Activated CD4-positive, CD25-positive, alpha-beta regulatory T cell treated with anti-CD3 and anti-CD28 coated beads, Interleukin-2, amount 50 U/mL, for 24 hours (primary cell): Measurements from ENCODE around the gene PRDM1.

Source experiments
- ATAC-seq, 2 donors: fragments of 150-1000 bp; cut with Tn5 transposase; one replicate each; pipeline ENCODE4 v1.10.0; 2021; ENCODE audit warnings: mild to moderate bottlenecking in 1 of 2, moderate library complexity in 1 of 2

Gene PRDM1

DNA sequence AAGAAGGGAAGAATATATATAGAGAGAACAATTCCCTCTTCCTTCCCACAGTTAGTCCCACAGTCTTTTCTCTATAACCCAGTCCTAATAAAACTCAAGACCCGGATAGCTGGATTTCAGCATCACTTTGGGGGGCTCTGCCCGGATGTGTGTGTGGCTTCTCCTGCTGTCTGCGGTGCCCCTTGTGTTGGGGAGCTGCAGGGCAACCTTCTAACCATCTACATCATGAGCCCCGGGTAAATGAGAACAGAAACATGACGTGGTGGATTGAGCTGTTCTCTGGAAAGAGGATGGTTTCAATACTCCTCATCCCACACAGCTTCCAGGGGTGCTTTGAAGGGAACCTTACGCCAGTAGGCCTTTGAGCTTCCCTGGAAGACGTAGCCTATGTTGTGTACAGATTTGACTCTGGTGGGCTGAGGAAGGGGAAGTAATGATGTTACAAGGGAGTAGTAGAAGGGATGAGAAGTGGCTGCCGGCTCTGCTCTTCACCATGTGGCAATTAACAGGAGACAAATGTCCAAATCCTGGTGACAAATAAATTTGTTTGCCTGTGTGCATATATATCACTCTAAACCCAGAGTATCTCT, 13.5 kb upstream of the PRDM1 start:
- ATAC-seq = no peak

DNA sequence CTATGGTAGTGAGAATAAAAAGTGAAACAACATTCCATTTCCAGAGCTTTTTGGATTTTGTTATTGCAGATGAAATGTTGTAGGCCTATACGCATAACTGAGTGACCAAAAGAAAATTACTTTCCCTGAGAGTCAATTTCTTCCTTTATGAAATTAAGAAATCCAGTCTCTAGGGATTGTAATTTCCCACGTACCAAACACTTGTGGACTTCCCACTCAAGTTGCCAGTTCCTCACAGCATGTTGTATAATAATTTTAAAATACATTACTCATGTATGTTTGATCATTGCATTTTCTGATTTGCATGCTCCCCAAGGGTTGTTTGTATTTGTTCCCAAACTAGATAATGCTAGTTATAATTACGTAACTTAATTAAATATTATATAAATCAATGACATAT, 12.0 kb upstream of the PRDM1 start:
- no peak for ATAC-seq

GRCh38 chr6:106076139-106076538, 10.0 kb upstream of the PRDM1 start:
- ATAC-seq = no peak

GRCh38 chr6:106077170-106077569, 9.0 kb upstream of the PRDM1 start:
- ATAC-seq = peak in 1 of 2 donors; percentile 32

DNA sequence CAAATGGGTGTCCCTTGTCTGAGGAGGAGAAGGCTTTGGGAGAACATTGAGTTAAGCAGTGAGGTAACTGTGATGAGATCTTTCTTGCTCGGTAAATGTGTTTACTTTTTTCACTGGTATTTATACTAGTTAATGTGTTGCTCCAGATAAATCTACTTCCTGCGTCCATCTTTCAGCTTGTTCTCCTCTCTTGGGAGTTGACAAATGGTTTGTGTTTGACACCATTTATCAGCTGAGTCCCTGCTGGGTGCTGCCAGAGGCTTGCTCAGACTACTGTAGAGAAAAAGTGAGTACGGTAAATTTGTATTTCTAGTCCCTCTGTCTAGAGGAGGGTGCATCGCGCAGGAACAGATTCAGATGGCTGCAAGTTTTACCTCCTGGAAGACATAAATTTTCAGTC, 8.3 kb upstream of the PRDM1 start:
- ATAC-seq = no peak

DNA sequence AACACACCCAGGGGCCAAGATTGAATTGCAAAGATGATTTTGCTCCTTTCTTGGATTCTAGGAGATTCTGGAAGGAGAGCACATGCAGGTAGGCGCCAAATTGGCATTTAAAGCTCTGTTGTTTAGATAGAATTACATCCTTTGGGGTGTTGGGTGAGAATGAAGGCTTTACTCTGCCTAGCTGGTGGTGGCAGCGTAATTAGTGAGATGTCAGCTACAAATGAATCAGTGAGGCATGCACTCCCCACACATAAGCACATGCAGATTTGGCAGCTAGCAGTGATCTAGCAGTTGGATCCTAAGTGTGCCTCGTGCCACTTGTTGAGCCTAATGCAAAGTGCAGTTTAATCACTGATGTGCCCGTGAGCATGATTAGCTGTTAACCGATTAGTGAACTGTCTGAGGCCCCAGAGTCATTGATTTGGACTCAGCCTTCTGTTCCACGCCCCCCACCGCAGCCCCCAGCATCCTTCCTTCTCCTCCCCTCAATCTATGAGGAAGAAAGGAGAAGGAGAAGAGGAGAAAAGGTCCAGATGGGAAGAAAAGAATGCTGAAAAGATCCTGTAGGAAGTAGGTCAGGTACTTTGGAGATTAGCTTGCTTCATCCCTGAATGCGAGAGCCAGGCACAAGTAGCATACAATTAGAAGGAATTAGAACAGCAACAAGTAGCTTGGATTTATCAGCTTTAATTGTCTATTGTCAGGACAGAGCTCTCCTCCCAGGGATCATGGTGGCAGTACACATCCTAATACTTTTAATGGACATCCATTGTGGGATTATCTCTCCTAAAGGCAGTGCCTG, 6.0 kb upstream of the PRDM1 start:
- ATAC-seq = no peak

- ATAC-seq = no peak
Observed at GRCh38 chr6:106080763-106081095, 5.4 kb upstream of the PRDM1 start.

- no peak for ATAC-seq
Observed at GRCh38 chr6:106081715-106082114, 4.4 kb upstream of the PRDM1 start.

DNA sequence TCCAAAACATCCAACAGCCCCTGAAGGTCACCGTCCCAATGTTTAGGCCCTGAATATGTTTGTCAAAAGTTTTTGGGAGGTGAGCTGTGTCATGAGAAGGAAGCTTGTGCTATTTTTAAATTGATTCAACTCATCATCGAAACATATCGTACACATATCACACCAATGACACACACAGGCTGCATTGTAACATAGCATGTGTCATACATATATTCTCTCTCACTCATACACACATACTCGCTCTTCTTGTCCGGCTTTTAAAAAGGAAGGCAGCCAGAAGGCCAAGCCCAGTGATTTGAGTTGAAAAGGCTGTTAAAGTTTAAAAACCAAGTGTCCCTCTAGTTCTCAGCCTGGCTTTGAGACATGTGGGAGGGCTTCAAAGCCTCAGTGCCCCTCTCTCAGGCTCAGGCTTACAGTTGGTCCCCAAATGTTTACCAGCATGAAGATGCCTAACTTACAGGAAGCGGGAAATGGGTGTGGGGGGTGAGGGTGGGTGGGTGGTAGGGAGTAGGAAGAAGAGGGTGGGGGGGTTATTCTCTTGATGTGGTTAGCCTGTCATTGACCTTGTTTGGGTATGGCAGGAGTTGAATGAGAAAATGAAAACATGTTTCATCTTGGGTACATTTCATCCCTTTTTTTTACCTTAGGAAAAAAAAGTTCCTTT, 3.3 kb upstream of the PRDM1 start:
- peak; percentile 55 to 59 for ATAC-seq

- ATAC-seq = peak; percentile 51 to 52
Observed at GRCh38 chr6:106083618-106084017, 2.5 kb upstream of the PRDM1 start.

GRCh38 chr6:106084106-106084988, 1.8 kb upstream of the PRDM1 start:
- ATAC-seq = peak; percentile 58 to 59

DNA sequence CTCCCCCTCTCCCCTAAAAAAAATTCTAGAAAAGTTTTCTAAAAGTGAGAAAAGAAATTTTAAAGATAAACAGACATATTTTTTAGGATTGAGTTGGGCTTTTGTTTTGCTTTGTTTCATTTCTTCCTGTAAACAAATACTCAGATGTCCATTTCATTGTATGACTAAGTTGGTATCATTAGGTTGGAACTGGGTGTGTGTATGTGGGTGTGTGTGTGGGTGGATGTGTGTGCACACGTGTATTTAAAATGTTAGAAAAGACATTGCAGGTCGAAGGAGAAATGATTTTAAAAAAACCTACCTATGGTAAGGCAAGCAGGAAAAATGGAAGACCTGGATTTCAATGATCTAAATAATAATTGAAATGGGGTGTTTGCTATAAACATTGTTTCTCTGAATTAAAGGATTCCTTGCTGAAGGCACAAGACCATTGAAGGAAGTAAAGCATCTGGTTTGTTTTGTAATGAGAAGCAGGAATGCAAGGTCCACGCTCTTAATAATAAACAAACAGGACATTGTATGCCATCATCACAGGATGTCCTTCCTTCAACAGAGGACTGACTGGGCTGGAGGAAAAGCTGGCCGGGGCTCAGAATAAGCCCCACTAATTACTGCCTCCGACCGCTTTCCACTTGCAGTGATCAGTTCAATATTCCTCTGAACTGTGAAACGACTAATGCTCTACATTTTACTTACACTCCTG, 996 bp upstream of the PRDM1 start:
- ATAC-seq = no peak

DNA sequence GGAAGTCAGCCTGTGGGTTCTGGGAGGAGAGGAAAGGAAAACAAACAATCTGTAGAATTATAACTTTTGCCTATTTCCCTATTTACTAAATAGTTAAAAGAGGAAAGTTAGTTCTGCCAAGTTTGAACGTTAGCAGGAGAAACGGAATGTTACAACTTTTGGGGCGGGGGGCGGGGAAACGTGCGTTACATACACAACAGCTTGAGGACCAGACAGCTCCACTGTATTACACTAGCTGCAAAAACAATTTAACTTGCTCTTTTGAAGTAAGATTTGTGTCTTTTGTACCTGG, 498 bp upstream of the PRDM1 start:
- no peak for ATAC-seq

GRCh38 chr6:106086814-106087175, 659 bp downstream of the PRDM1 start:
- ATAC-seq = no peak

DNA sequence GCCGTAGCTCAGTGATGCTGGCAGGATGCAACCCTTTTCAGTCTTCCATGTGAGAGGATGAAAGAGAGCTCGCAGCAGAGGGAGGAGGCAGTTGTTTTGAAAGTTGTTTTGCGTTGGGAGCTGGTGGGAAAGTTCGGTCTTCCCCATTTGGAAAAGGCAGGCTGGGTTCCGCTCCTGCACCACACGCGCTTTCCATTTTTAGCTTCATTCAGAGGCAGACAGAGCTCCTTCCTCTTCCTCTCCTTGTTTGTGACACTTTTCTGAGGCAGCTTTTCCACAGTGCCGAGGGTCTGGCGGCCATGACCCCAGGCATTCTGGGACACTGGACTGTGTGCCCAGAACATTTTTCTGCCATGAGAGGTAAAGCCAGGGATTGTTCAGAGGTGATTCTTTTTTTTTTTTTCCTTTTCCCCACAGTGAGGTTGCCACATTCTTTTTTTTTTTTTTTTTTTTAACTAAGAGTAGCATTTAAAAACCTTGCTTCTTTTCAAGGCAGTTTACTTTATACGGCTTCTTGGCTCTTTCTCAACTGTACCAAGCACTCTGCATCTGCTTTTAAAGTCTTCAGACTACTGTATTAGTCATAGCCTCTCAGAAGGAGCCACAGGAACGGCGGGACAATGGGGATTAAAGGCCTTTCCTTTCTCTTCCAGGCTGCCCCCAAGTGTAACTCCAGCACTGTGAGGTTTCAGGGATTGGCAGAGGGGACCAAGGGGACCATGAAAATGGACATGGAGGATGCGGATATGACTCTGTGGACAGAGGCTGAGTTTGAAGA, 1.6 kb downstream of the PRDM1 start:
- no peak for ATAC-seq

DNA sequence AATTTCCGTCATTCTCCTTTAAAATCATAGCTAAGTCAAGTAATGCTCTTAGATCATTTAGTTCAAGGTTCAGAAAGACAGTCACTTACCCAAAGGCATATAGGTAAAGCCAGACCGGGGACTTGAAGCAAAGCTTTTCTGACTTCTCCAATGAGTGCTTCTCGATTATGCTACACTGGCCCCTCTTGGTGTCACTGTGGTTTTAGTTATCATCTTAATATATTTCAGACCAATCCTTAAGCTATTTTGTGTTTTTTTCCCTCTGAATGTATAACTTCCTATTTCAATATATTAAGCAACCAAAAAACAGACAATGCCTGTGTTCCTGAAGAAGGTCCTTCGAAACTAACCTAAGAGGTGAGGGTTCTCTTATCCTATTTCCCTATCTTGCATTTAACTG, 3.9 kb downstream of the PRDM1 start:
- ATAC-seq = peak in 1 of 2 donors; percentile 26

- ATAC-seq = no peak
Observed at GRCh38 chr6:106092279-106092678, 6.1 kb downstream of the PRDM1 start.

DNA sequence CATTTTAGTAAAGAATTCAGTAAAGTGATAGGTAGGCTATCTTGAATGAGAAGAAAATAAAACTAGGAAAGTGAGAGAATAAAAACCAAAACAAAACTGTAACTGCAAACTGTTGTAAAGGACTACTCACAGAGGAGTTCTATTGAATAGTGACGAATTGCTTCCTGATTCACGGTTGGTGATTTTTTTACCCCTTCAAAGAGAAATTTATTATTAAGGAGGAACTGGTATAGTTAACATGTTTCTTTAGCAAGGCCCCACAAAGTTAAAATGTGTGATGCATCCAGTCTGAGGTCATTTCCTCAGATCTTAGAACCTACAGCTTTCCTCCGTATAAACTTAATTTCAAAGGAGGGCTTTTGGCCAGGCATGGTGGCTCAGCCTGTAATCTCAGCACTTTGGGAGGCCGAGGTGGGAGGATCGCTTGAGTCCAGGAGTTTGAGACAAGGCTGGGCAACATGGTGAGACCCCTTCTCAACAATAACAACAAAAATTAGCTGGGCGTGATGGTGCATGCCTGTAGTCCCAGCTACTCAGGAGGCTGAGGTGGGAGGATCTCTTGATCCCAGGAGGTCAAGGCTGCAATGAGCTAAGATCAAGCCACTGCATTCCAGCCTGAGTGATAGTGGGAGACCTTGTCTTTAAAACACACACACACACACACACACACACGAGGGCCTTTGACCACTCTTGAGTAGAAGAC, 8.3 kb downstream of the PRDM1 start:
- peak; percentile 6 to 11 for ATAC-seq

DNA sequence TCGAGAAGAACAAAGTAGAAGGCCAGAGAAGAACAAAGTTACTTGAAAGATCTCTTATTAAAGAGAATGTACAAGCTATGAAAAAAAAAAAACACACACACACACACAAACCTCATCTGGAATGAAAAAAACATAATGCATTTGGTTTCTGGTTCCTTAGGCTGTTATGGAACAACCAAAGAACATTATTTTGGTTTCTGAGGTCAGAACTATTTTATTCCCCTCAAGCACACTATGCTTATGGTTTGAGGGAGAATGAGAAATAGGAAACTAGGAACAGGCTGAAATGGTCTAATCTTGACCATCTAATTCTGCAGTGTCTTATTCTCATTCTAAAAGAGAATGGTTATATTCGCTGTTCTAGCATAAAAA, 8.8 kb downstream of the PRDM1 start:
- ATAC-seq = no peak

- peak; percentile 12 for ATAC-seq
Observed at GRCh38 chr6:106097411-106098231, 11.5 kb downstream of the PRDM1 start.
